ENCODE results near the gene RDH5.

The RDH5 gene

DNA sequence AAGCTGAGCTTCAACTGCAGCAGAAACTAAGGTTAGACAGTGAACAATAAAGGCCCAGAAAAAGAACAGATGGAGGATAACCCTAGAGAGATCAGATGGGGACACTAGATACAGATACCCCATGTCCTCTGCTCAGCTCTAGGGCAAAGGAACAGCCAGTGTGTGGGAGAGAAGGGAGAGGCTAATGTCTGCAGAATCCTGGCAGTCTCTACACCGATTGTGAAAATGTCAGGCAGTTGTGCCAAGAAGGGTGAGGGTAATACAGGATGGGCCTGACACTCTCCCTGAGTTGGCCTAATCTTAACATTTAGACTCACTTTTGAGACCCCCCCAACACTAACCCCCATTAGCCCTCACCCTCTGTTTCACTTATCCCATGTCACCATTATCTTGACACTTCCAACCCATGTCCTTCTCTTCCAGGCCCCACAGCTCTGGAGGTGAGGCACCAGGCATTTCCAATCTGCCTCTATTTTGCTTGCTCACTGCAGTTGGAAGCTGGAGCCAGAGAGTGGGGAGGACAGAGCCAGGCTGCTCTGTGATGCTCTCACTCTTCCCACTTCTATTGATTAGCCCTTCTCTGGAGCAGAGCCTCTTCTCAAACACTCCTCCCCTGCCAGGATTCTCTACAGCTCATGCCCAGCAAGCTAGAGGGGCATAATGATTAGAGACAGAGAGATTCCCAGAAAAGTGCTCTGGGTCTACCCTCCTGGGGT lies 7.3 kb upstream of the RDH5 start:
- no peak for DNase-seq (ENCODE audit: low spot score)

DNA sequence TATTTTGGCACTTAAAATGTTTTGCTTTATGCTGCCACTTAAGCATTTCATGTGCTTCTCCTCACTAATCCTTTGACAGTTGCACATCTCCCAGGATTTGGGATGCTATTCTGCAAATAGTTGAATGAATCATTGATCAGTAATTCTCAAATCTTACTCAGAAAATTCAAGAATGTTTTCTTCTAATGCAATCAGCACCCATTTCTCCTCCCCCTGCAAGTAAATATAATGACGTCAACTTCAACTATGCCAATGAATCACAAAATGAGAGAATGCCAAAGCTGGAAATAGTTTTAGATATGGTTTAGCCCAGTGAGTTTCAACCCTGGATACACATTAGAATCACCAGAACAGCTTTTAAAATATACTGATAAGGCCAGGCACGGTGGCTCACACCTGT lies 6.5 kb upstream of the RDH5 start:
- DNase-seq (ENCODE audit: low spot score): no peak

DNA sequence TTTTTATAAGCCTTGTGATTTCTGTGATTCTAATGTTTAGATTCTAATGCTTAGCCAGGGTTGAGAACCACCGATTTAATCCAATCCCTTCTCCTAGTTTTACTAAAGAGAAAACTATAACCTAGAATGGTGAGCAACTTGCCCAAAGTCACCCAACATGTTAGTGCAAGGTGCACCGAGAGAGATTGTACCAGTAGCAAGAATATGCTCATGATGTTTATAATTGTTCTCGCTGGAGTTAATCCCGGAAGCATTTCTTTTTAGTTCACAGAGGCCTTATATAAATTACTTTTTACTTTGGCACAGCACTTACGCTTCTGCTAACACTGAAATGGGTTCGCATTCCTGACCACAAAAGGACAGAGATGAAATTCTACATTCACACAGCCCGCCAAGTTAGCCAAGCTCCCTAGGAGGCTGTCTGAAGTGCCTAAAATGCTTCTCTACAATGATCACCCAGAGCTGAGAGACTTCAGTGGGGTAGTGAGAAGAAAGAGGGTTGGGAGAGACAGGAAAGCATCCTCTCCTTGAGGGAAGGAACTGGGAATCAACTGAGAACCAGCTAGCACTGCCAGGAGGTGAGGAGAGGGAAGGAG lies 4.9 kb upstream of the RDH5 start:
- DNase-seq (ENCODE audit: low spot score): no peak

DNA sequence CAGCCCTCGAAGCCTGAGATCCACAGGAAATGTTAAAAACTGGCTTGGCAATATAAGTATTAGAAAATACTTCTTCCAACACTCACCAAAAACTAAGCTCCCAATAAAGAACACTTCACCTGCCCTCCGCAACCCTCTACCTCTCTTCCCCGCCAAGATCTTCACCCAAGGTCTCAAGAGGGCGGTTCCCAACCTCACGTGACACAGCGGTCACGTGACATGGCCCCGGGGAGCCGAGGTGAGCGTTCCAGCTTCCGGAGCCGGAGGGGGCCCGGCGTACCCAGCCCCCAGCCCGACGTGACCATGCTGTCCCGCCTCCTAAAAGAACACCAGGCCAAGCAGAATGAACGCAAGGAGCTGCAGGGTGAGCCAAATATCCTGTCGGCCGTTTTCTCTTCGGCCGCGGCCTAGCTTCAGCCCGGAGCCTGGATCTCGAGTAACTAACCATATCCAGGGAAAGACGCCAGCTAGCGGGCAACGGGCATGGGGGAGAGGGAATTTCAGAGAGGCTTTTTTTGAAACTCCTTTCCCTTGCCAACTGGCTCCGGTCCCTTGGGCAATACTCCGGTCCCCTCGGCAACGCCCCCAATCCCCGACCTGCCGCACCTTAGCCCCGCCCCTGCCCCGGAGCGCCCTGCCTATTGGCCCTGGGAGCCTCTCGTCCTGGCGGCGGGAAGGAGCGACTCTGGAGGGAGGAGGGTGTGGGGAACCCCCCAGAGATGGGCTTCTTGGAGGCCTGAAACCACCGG lies 4.2 kb upstream of the RDH5 start, which contains the start of gene BLOC1S1:
Gene BLOC1S1 (plus strand): TSS at position 214 of the 749 bp plus-strand sequence. CDS start 6 bp downstream, at position 220.
- peak; percentile 94 for DNase-seq (ENCODE audit: low spot score)

DNA sequence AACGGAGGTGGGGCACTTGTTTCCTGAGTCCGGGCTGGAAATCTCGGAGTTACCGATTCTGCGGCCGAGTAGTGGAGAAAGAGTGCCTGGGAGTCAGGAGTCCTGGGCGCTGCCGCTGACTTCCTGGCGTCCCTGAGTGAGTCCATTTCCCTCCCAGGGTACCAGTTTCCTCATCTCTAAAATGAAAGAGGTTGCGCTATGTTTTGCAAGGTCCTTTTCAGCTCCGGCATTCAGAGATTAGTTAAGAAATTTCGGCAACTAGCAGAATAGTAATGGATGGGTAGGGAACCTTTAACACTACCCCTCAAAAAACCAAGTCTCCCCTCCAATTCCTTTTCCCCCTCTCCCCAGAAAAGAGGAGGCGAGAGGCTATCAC lies 3.6 kb upstream of the RDH5 start:
- no peak for DNase-seq (ENCODE audit: low spot score)

DNA sequence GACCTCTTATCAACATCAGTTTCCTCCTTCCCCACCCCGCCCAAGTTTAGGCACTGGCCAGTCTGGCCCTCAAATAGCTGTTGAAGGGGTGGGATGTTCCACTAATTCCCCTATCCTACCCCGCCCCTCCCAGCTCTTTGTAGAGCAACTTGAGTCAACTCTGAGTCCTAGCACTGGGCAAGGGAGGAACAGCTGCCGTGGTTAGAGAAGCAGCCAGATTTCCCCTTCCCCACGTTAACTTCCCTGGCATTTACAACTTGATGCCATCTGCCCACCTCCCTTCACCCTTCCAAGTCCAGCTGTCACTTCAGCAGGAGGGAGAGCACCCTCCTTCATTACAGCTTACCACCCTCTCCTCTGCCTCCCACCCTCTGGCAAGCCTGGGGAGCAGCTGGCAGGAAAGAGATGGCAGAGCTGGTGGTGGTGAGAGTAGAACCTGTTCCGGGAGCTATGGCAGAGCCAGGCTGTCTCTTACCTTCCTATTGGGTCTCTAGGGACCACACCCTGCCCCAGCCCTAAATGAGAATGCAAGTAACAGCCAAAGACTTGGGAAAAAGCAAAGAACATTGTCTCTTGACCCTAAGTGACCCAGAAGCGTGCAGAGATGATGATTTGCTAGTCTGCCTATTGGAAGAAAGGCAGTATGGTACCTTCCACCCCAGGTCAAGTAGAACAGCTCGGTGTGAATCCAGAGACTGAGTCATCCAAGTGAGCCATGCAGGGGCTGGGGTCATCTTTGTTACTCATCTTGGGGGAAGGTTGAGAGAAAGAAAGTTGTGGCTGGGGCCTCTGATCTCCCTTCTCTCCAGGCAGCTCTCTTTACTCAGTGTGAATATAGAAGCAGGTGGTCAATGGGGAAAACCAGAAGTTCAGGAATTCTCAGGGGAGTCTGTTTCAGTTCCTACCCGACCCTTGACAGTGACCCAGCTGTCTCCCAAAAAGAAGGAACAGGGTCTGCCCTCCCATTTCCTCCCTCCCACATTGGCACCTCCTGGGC lies 2.9 kb upstream of the RDH5 start:
- no peak for DNase-seq (ENCODE audit: low spot score)

DNA sequence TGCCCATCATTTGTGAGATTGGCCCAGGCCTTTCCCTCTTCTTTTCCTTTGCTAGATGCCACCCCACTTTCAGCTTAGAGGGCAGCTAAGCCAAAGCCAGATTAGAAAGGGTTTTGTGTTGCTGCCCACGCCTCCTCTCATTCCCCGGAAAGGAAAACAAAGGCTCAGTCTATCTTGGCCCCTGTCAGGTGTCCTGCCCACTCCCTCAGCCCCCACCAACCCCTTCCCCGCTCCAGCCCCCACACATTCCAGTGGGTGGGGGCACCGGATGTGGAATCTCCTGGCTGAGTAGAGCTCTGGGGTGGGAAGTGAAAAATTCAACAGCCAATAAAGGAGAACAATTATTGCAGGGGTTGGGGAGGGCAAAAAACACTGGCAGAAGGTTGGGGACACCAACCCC lies 2.2 kb upstream of the RDH5 start:
- DNase-seq (ENCODE audit: low spot score): no peak

DNA sequence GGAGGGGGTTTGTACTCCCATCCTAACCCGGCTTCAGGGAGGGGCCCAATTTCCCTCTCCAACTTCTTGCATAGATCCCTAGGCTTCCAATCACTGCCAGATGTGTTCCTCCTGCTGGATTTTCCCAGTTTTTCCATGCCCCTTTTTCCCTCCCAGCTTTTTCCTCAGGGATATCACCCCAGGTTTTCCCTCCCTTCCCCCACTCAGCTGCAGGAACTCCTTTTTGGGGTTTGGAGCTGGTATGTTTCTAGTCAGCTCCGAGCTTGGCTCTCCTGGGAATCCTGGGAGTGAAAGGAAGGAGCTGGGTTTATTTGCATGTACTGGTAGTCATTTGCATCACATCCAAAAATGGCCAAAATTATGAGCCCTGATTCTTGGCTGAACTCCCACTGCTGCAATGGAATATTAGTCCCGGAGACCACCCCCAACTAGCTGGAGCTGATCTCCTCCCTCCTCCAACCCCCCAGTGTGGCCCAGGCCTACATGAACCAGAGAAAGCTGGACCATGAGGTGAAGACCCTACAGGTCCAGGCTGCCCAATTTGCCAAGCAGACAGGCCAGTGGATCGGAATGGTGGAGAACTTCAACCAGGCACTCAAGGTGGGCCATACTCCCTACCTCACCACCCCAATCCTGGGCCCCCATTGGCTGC lies 1.4 kb upstream of the RDH5 start:
- DNase-seq (ENCODE audit: low spot score): no peak

DNA sequence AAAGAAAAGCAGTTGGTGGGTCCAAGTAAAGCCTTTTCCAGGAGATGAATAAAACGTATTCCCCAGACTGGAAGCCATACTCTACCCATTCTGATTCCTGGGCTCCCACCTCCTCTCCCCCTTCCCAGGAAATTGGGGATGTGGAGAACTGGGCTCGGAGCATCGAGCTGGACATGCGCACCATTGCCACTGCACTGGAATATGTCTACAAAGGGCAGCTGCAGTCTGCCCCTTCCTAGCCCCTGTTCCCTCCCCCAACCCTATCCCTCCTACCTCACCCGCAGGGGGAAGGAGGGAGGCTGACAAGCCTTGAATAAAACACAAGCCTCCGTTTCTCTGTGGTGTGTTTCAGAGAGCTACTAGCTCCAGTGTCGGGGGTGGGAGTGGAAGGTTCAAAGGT lies 822 bp upstream of the RDH5 start:
- DNase-seq (ENCODE audit: low spot score): no peak

DNA sequence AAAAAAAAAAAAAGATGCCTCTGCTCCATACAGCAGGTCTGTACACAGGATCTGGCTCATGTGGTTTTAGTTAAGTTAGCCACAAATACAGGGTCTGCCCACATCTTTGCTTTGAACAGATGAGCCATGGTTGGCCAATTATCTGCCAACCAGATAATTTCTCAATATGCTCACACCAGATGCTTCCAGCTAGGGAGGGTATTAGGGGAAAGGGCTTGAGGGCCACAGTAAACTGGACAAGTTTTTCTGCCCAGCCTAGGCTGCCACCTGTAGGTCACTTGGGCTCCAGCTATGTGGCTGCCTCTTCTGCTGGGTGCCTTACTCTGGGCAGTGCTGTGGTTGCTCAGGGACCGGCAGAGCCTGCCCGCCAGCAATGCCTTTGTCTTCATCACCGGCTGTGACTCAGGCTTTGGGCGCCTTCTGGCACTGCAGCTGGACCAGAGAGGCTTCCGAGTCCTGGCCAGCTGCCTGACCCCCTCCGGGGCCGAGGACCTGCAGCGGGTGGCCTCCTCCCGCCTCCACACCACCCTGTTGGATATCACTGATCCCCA lies 776 bp downstream of the RDH5 start:
- DNase-seq (ENCODE audit: low spot score): no peak

DNA sequence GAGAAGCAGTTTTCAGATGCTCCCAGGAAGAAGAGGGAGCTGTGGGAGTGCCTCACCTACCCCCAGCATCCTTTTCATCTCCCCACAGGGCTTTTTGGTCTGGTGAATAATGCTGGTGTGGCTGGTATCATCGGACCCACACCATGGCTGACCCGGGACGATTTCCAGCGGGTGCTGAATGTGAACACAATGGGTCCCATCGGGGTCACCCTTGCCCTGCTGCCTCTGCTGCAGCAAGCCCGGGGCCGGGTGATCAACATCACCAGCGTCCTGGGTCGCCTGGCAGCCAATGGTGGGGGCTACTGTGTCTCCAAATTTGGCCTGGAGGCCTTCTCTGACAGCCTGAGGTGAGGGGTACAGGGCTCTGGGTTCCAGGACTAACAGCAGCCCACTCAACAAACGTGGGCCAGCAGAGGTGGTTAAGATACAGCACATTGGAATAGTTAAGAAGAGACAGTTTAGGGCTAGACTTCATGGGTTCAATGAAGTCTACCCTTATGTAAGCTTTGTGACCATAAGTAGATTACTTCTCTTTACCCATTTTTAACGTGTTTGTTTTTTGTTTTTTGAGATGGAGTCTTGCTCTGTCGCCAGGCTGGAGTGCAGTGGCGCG lies 1.5 kb downstream of the RDH5 start:
- DNase-seq (ENCODE audit: low spot score): no peak

DNA sequence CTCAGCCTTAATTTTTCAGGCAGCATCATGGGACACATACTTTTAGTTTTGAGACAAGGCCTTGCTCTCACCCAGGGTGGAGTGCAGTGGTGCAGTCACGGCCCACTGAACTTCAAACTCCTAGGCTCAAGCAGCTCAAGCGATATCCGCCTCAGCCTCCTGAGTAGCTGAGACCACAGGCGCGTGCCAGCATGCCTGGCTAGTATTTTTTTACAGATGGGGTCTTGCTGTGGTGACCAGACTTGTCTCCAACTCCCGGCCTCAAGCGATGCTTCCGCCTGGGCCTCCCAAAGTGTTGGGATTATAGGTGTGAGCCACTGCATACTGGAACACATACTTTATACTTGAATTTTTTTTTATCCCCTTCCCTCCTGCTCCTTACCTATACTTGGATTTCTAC lies 2.8 kb downstream of the RDH5 start:
- no peak for DNase-seq (ENCODE audit: low spot score)

DNA sequence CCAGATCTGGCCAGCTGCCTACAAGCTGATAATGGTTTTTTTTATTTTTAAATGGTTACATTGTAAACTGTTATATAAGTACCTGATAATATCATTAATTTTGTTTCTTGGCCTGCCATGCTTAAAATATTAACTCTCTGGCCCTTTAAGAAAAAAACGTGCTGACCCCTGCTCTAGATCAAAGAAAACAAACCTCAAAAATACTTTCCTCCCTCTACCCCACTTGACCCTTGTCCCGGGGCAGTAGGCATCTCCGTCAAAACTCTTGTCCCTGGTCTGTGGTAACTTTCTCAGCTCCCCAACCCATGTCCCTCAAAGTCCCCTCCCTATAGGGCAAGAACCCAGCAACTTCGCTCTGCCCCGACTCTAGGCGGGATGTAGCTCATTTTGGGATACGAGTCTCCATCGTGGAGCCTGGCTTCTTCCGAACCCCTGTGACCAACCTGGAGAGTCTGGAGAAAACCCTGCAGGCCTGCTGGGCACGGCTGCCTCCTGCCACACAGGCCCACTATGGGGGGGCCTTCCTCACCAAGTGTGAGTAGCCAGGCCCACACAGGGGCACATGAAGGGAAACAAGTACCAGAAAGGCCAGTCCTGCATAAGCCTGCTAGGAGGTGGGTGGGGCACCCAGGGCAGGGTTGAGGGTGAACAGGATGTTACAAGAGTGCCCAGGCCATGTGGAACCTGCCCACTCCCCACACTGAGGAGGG lies 3.5 kb downstream of the RDH5 start:
- no peak for DNase-seq (ENCODE audit: low spot score)

DNA sequence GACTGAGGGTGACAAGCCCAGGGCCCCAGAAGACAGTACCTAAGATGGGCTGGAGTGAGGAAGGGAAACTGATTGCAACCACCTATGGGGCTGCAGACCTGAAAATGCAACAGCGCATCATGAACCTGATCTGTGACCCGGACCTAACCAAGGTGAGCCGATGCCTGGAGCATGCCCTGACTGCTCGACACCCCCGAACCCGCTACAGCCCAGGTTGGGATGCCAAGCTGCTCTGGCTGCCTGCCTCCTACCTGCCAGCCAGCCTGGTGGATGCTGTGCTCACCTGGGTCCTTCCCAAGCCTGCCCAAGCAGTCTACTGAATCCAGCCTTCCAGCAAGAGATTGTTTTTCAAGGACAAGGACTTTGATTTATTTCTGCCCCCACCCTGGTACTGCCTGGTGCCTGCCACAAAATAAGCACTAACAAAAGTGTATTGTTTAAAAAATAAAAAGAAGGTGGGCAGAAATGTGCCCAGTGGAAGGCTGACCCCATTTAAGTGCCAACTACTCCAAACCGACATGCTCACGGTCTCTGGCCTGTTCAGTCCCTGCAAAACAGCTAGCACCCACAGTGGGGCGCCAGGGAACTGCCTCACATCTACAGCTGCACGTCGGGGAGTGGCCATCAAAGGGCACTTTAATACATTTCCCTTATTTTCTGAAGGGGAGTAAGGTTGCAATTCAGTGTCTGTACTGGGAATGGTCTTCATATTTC lies 4.2 kb downstream of the RDH5 start:
- DNase-seq (ENCODE audit: low spot score): peak; percentile 55

DNA sequence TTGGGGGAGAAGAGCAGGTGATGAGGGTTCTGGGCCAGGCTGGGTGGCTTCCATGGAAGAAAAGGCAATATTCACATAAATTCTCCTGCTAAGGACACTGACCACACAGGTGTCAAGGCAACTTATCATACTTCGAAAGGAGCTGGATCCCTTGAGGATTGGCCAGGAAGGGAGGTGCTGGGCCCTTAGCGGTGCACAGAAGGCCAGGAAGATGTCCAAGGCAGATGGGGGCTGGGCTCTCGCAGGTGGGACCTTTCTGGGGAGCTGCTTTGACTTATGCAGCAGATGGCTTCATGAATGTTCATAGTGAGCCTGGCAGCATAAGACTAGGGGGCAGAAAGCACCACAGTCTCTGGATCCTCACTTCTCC lies 4.7 kb downstream of the RDH5 start:
- no peak for DNase-seq (ENCODE audit: low spot score)

DNA sequence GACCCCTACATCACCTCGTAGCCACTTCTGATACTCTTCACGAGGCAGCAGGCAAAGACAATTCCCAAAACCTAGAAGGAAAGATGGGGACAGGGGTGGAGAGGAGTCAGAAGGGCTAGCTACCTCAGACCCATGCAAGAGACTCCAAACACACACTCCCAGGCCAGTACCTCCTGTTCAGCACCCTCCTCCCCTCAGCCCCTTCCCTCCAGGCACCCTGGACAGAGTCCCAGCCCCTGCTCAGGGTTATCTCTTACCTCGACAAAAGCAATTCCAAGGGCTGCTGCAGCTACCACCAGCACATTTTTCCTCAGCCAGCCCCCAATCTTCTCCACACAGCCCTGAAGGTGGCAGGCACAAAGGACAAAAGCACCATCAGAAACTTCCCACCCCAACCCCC lies 5.4 kb downstream of the RDH5 start:
- no peak for DNase-seq (ENCODE audit: low spot score)

DNA sequence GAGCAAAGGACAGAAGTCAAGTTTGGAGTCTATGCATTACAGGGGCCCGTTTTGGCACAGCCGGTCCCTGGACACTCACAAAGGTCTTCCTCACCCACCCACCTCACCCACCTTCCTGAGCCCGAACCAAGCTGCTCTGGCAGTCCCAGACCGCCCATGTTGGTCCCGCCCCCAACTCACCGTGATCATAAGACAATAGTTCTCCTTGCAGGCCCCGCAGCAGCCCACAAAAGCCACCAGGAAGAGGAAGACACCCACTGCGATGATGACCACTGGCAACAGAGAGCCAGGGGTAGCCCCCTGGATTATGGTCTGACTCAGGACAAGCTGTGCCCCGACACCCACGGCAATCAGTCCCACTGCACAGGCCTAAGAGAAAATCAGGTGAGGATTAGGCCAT lies 6.8 kb downstream of the RDH5 start:
- no peak for DNase-seq (ENCODE audit: low spot score)

DNA sequence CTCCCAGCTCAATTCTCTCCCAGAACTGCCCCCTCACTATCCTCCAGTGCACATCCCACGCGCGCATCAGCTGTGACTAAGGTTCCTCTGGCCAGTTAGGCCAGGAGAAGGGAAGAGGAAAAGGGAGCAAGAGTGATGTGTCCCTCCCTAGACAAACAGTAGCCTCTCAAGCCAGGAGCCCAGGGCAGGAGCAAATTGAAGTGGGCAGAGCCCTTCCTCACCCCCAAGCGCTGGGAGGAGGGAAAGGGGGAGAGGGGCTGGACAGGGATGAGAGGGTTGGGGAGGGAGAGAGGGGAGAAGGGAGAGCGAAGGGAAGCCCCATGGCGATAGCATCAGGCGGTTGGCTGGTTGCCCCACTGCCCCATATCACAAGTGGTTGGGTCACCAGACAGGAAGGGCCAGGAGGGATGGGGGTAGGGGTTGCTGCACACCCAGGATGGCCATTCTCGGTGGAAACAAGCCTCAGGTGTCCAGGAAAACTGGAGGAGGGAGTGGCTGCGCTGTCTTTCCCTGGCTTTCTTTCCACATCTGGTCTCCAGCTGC lies 7.5 kb downstream of the RDH5 start:
- DNase-seq (ENCODE audit: low spot score): no peak
